Mucosa of rectum (tissue), 2 donors: ENCODE results near the gene AURKA.

ENCODE experiments used
- H3K27ac ChIP-seq, 2 donors: one replicate each; pipeline ENCODE4 v1.7.0; 2013; ENCODE audit warnings: inconsistent platforms in 2 of 2, low read depth in 2 of 2, low read length in 2 of 2
- H3K27me3 ChIP-seq, 2 donors: one replicate each; pipeline ENCODE4 v1.7.0; 2013; ENCODE audit warnings: low read length in 2 of 2; ENCODE audit not compliant: control insufficient read depth in 2 of 2, insufficient read depth in 2 of 2
- H3K36me3 ChIP-seq, 2 donors: one replicate each; pipeline ENCODE4 v1.7.0; 2013; ENCODE audit warnings: low read length in 2 of 2; ENCODE audit not compliant: control insufficient read depth in 2 of 2, insufficient read depth in 2 of 2
- H3K4me1 ChIP-seq, 2 donors: one replicate each; pipeline ENCODE4 v1.7.0; 2013; ENCODE audit warnings: low read length in 2 of 2, mild to moderate bottlenecking in 1 of 2; ENCODE audit not compliant: control insufficient read depth in 2 of 2, insufficient read depth in 2 of 2
- H3K4me3 ChIP-seq, 2 donors: one replicate each; pipeline ENCODE4 v1.7.0; 2013; ENCODE audit warnings: low read length in 2 of 2
- H3K9ac ChIP-seq, 2 donors: one replicate each; pipeline ENCODE4 v1.7.0; 2013; ENCODE audit warnings: low read length in 2 of 2, low read depth in 1 of 2, mild to moderate bottlenecking in 1 of 2
- H3K9me3 ChIP-seq, 2 donors: one replicate each; pipeline ENCODE4 v1.7.0; 2013; ENCODE audit warnings: low read length in 2 of 2; ENCODE audit not compliant: control insufficient read depth in 2 of 2
- donor health status: healthy.
- donor health status: Normal muscosa, but diverticular disease.

Gene AURKA

GRCh38 chr20:56324806-56325205 lies 67.2 kb downstream of the AURKA start:
- Histone ChIP-seq H3K4me3 (no peak overlapping the region), H3K4me1 (no peaks in the 10 kb centered on the region), H3K27me3 (no peaks in the 10 kb centered on the region), H3K36me3 (no peaks in the 10 kb centered on the region), H3K9ac (no peak overlapping the region), H3K27ac (no peak overlapping the region), H3K9me3 (no peaks in the 10 kb centered on the region)

- Histone ChIP-seq H3K4me3 (no peak overlapping the region), H3K27me3 (no peaks in the 10 kb centered on the region), H3K27ac (no peak overlapping the region), H3K4me1 (no peaks in the 10 kb centered on the region), H3K36me3 (no peaks in the 10 kb centered on the region), H3K9me3 (no peaks in the 10 kb centered on the region), H3K9ac (no peak overlapping the region)
Measured at GRCh38 chr20:56323656-56324055, 68.4 kb downstream of the AURKA start.

- H3K9me3 ChIP-seq: no peaks in the 10 kb centered on the region
- no peak overlapping the region for H3K27ac ChIP-seq
- no peaks in the 10 kb centered on the region for H3K36me3 ChIP-seq
- H3K9ac ChIP-seq: no peak overlapping the region
- no peaks in the 10 kb centered on the region for H3K4me1 ChIP-seq
- H3K4me3 ChIP-seq: no peak overlapping the region
- no peaks in the 10 kb centered on the region for H3K27me3 ChIP-seq
Measured at GRCh38 chr20:56323206-56323605, 68.8 kb downstream of the AURKA start.

- Histone ChIP-seq H3K4me1 (no peaks in the 10 kb centered on the region), H3K36me3 (no peaks in the 10 kb centered on the region), H3K9me3 (no peaks in the 10 kb centered on the region), H3K9ac (no peak overlapping the region), H3K27me3 (no peaks in the 10 kb centered on the region), H3K27ac (no peak overlapping the region), H3K4me3 (no peak overlapping the region)
Measured at GRCh38 chr20:56322681-56323080, 69.3 kb downstream of the AURKA start.
